Measurements from ENCODE around the gene RSPO4. TPM values are rescaled to one million over a fixed set of nuclear protein-coding genes. Genes with fewer than 3 reads are reported as not detected.

RSPO4 gene
- total and polyA plus RNA-seq, 2 experiments from 2014 or later = 2.8 to 4.5 TPM

DNA sequence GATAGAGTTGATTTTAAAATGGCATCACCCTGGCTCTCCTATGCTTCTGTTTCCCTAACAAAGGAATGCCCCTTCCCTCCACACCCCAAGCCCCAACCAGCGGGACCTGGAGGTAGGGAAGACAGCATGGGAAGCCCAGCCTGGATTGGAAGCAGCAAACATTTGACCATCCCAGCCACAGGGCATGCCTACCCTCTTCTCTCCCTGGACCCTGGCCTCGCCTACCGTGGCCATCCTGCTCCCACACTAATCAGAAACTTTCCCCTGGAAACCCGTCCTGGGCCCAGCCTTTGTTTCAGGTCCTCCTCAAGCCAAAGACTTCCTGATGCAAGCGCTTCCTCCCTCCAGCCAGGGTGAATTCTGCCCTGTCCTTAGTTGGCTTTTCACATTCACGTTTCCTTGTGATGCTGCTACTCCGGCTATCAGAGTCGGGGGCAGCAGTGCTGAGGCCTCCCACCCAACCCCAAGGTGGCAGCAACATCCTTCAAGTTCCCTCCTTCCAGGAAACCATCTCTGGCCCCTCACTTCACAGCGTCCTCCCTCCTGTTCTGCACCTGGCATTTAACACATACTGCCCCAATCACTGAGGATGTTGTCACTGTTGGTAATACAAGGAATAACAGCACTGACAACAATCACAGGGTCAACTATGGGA is 67.8 kb downstream of the RSPO4 start:
- TF ChIP-seq, protein P1, sequence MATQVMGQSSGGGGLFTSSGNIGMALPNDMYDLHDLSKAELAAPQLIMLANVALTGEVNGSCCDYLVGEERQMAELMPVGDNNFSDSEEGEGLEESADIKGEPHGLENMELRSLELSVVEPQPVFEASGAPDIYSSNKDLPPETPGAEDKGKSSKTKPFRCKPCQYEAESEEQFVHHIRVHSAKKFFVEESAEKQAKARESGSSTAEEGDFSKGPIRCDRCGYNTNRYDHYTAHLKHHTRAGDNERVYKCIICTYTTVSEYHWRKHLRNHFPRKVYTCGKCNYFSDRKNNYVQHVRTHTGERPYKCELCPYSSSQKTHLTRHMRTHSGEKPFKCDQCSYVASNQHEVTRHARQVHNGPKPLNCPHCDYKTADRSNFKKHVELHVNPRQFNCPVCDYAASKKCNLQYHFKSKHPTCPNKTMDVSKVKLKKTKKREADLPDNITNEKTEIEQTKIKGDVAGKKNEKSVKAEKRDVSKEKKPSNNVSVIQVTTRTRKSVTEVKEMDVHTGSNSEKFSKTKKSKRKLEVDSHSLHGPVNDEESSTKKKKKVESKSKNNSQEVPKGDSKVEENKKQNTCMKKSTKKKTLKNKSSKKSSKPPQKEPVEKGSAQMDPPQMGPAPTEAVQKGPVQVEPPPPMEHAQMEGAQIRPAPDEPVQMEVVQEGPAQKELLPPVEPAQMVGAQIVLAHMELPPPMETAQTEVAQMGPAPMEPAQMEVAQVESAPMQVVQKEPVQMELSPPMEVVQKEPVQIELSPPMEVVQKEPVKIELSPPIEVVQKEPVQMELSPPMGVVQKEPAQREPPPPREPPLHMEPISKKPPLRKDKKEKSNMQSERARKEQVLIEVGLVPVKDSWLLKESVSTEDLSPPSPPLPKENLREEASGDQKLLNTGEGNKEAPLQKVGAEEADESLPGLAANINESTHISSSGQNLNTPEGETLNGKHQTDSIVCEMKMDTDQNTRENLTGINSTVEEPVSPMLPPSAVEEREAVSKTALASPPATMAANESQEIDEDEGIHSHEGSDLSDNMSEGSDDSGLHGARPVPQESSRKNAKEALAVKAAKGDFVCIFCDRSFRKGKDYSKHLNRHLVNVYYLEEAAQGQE (IDR thresholded peaks at IDR 0.05; ENCODE audit: unreplicated experiment) = no peak
- TF ChIP-seq, protein P2, sequence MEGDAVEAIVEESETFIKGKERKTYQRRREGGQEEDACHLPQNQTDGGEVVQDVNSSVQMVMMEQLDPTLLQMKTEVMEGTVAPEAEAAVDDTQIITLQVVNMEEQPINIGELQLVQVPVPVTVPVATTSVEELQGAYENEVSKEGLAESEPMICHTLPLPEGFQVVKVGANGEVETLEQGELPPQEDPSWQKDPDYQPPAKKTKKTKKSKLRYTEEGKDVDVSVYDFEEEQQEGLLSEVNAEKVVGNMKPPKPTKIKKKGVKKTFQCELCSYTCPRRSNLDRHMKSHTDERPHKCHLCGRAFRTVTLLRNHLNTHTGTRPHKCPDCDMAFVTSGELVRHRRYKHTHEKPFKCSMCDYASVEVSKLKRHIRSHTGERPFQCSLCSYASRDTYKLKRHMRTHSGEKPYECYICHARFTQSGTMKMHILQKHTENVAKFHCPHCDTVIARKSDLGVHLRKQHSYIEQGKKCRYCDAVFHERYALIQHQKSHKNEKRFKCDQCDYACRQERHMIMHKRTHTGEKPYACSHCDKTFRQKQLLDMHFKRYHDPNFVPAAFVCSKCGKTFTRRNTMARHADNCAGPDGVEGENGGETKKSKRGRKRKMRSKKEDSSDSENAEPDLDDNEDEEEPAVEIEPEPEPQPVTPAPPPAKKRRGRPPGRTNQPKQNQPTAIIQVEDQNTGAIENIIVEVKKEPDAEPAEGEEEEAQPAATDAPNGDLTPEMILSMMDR (conservative IDR thresholded peaks at IDR 0.05; ENCODE audit: low read depth in 2 of 2) = peak; percentile 55 to 78
- DNase-seq (ENCODE audit: low spot score) = peak; percentile 71
- no peaks in the 10 kb centered on the region for H3K4me1 ChIP-seq (ENCODE audit: insufficient read depth)
- no peak overlapping the region for H3K27ac ChIP-seq (ENCODE audit: low read depth)
- peak; percentile 96 for ATAC-seq
- no peaks in the 10 kb centered on the region for H3K79me2 ChIP-seq (replicated peaks; ENCODE audit: insufficient read depth)
- H3K4me3 ChIP-seq = no peak overlapping the region
- H4K20me1 ChIP-seq (replicated peaks; ENCODE audit: insufficient read depth) = no peaks in the 10 kb centered on the region
- H3K4me2 ChIP-seq = no peak overlapping the region
- H3K36me3 ChIP-seq (ENCODE audit: insufficient read depth) = peaks cover 15% of the 10 kb centered on the region
- Mint-ChIP-seq H3K27ac (no peak overlapping the region), H3K4me1 (peaks cover 3% of the 10 kb centered on the region; the same call in 2 of the 3 replicates), H3K36me3 (ENCODE audit: low read depth) (peaks cover 13% of the 10 kb centered on the region), H3K4me3 (no peak overlapping the region), H3K27me3 (ENCODE audit: insufficient read depth, low read depth, poor library complexity) (no peaks in the 10 kb centered on the region), H3K9me3 (peaks cover 36% of the 10 kb centered on the region)
- no peaks in the 10 kb centered on the region for H3F3A ChIP-seq (replicated peaks; ENCODE audit: low read depth)
- no peaks in the 10 kb centered on the region for H3K9me2 ChIP-seq (ENCODE audit: insufficient read depth)
- H2AFZ ChIP-seq = peak overlapping the region; percentile 82; the same call in 1 of the 2 replicates
- no peaks in the 10 kb centered on the region for H3K27me3 ChIP-seq (ENCODE audit: insufficient read depth)

DNA sequence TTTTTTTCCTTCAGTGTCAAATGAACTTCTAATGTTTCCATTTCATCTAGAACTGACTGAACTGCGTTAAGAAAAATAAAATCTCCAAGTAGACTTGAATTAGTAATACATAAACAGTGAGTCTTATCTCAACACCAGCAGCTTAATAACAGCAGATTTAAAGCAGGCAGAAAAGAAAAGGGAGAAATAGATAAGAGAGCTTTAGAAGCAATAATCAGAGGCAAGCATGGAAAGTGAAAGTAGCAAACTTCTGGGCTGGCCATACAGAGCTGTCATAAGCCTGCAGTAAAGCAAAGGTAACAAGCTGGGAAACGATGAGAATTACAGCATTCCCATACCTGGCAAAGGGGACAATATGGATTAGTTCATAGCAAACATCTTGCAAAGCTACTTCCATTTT is 69.1 kb downstream of the RSPO4 start:
- H3K4me3 Mint-ChIP-seq = no peak overlapping the region
- H3K27ac Mint-ChIP-seq = no peak overlapping the region
- H3K9me3 Mint-ChIP-seq = peaks cover 49% of the 10 kb centered on the region
- Histone ChIP-seq H3K36me3 (ENCODE audit: insufficient read depth) (peaks cover 15% of the 10 kb centered on the region), H3K79me2 (replicated peaks; ENCODE audit: insufficient read depth) (no peaks in the 10 kb centered on the region), H3K27me3 (ENCODE audit: insufficient read depth) (no peaks in the 10 kb centered on the region), H3K27ac (ENCODE audit: low read depth) (no peak overlapping the region), H3K9me2 (ENCODE audit: insufficient read depth) (0 out of 2 replicates have a peak, but pooled peaks cover 2% of the 10 kb centered on the region), H3K4me1 (ENCODE audit: insufficient read depth) (no peaks in the 10 kb centered on the region), H4K20me1 (replicated peaks; ENCODE audit: insufficient read depth) (no peaks in the 10 kb centered on the region), H3K4me2 (no peak overlapping the region), H3F3A (replicated peaks; ENCODE audit: low read depth) (no peaks in the 10 kb centered on the region), H3K4me3 (no peak overlapping the region), H2AFZ (no peak overlapping the region)
- H3K36me3 Mint-ChIP-seq (ENCODE audit: low read depth) = peaks cover 13% of the 10 kb centered on the region
- no peak for DNase-seq (ENCODE audit: low spot score)
- ATAC-seq = no peak
- H3K27me3 Mint-ChIP-seq (ENCODE audit: insufficient read depth, low read depth, poor library complexity) = no peaks in the 10 kb centered on the region
- peaks cover 3% of the 10 kb centered on the region; the same call in 2 of the 3 replicates for H3K4me1 Mint-ChIP-seq
- no peak for TF ChIP-seq JUNB (IDR thresholded peaks at IDR 0.05; ENCODE audit: unreplicated experiment)
- TF ChIP-seq, protein P3, sequence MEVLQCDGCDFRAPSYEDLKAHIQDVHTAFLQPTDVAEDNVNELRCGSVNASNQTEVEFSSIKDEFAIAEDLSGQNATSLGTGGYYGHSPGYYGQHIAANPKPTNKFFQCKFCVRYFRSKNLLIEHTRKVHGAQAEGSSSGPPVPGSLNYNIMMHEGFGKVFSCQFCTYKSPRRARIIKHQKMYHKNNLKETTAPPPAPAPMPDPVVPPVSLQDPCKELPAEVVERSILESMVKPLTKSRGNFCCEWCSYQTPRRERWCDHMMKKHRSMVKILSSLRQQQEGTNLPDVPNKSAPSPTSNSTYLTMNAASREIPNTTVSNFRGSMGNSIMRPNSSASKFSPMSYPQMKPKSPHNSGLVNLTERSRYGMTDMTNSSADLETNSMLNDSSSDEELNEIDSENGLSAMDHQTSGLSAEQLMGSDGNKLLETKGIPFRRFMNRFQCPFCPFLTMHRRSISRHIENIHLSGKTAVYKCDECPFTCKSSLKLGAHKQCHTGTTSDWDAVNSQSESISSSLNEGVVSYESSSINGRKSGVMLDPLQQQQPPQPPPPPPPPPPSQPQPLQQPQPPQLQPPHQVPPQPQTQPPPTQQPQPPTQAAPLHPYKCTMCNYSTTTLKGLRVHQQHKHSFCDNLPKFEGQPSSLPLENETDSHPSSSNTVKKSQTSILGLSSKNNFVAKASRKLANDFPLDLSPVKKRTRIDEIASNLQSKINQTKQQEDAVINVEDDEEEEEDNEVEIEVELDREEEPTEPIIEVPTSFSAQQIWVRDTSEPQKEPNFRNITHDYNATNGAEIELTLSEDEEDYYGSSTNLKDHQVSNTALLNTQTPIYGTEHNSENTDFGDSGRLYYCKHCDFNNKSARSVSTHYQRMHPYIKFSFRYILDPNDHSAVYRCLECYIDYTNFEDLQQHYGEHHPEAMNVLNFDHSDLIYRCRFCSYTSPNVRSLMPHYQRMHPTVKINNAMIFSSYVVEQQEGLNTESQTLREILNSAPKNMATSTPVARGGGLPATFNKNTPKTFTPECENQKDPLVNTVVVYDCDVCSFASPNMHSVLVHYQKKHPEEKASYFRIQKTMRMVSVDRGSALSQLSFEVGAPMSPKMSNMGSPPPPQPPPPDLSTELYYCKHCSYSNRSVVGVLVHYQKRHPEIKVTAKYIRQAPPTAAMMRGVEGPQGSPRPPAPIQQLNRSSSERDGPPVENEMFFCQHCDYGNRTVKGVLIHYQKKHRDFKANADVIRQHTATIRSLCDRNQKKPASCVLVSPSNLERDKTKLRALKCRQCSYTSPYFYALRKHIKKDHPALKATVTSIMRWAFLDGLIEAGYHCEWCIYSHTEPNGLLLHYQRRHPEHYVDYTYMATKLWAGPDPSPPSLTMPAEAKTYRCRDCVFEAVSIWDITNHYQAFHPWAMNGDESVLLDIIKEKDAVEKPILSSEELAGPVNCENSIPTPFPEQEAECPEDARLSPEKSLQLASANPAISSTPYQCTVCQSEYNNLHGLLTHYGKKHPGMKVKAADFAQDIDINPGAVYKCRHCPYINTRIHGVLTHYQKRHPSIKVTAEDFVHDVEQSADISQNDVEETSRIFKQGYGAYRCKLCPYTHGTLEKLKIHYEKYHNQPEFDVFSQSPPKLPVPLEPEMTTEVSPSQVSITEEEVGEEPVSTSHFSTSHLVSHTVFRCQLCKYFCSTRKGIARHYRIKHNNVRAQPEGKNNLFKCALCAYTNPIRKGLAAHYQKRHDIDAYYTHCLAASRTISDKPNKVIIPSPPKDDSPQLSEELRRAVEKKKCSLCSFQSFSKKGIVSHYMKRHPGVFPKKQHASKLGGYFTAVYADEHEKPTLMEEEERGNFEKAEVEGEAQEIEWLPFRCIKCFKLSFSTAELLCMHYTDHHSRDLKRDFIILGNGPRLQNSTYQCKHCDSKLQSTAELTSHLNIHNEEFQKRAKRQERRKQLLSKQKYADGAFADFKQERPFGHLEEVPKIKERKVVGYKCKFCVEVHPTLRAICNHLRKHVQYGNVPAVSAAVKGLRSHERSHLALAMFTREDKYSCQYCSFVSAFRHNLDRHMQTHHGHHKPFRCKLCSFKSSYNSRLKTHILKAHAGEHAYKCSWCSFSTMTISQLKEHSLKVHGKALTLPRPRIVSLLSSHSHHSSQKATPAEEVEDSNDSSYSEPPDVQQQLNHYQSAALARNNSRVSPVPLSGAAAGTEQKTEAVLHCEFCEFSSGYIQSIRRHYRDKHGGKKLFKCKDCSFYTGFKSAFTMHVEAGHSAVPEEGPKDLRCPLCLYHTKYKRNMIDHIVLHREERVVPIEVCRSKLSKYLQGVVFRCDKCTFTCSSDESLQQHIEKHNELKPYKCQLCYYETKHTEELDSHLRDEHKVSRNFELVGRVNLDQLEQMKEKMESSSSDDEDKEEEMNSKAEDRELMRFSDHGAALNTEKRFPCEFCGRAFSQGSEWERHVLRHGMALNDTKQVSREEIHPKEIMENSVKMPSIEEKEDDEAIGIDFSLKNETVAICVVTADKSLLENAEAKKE (CRISPR knock-in tag; IDR thresholded peaks at IDR 0.05) = no peak
- TF ChIP-seq POLR2AphosphoS5 (IDR thresholded peaks at IDR 0.05; ENCODE audit: low read depth) = no peak
- no peak for TF ChIP-seq ZNF331 (CRISPR knock-in tag; IDR thresholded peaks at IDR 0.05; ENCODE audit: low read depth)
- TF ChIP-seq, protein P4, sequence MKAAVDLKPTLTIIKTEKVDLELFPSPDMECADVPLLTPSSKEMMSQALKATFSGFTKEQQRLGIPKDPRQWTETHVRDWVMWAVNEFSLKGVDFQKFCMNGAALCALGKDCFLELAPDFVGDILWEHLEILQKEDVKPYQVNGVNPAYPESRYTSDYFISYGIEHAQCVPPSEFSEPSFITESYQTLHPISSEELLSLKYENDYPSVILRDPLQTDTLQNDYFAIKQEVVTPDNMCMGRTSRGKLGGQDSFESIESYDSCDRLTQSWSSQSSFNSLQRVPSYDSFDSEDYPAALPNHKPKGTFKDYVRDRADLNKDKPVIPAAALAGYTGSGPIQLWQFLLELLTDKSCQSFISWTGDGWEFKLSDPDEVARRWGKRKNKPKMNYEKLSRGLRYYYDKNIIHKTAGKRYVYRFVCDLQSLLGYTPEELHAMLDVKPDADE (IDR thresholded peaks at IDR 0.05) = no peak
- TF ChIP-seq CREB1 (CRISPR knock-in tag; IDR thresholded peaks at IDR 0.05; ENCODE audit: low read depth) = no peak

All from GM23338 (cell line).